Neural cell (in vitro differentiated cells): ENCODE data around the gene CUX1.

ENCODE experiments used
- CTCF ChIP-seq: fragments of 450-650 bp; IDR thresholded peaks from 2 replicates; pipeline ENCODE4 v1.5.1; 2014; ENCODE audit warnings: antibody characterized with exemption, mild to moderate bottlenecking, moderate library complexity; ENCODE audit not compliant: poor library complexity, severe bottlenecking
- EZH2 ChIP-seq: fragments of 200-600, 300-800 bp; shearing (Covaris generic), sonication (generic); IDR thresholded peaks from 2 replicates; pipeline ENCODE4 v1.6.1; 2014; ENCODE audit warnings: antibody characterized with exemption, low read length, borderline replicate concordance, mild to moderate bottlenecking; ENCODE audit not compliant: insufficient read depth, poor library complexity, severe bottlenecking
- POLR2AphosphoS5 ChIP-seq: IDR thresholded peaks from 2 replicates; pipeline ENCODE4 v1.6.1; 2012
- REST ChIP-seq: IDR thresholded peaks from 2 replicates; pipeline ENCODE4 v1.6.1; 2012; ENCODE audit warnings: borderline replicate concordance
- SMC3 ChIP-seq: fragments of 450-650 bp; conservative IDR thresholded peaks from 2 replicates; pipeline ENCODE4 v1.6.1; 2014; ENCODE audit warnings: antibody characterized with exemption, mild to moderate bottlenecking, moderate library complexity; ENCODE audit not compliant: poor library complexity

GRCh38 chr7:101870361-101871062 lies 53.1 kb downstream of the CUX1 start:
- no peak for TF ChIP-seq CTCF
- TF ChIP-seq POLR2AphosphoS5 = no peak
- no peak for TF ChIP-seq EZH2
- no peak for TF ChIP-seq REST
- TF ChIP-seq SMC3 = no peak
